GM19035 (cell line): ENCODE data around the gene FBXO42.

Experiments used
- ATAC-seq: cut with Tn5 transposase; IDR thresholded peaks from one replicate; pipeline ENCODE4 v1.9.1; 2021; ENCODE audit not compliant: unreplicated experiment

The FBXO42 gene

GRCh38 chr1:16326833-16327404 is 25.4 kb downstream of the FBXO42 start:
- ATAC-seq: no peak

GRCh38 chr1:16324456-16324890 is 27.8 kb downstream of the FBXO42 start:
- ATAC-seq: no peak

GRCh38 chr1:16321176-16321867 is 31.0 kb downstream of the FBXO42 start:
- ATAC-seq: no peak

- no peak for ATAC-seq
These were observed 33.7 kb downstream of the FBXO42 start for GRCh38 chr1:16318555-16318954.

GRCh38 chr1:16315437-16315836 is 36.8 kb downstream of the FBXO42 start:
- ATAC-seq: no peak

GRCh38 chr1:16307222-16307621 is 45.1 kb downstream of the FBXO42 start:
- no peak for ATAC-seq

- ATAC-seq: no peak
These were observed 49.3 kb downstream of the FBXO42 start for GRCh38 chr1:16302709-16303627.

- no peak for ATAC-seq
These were observed 51.8 kb downstream of the FBXO42 start for GRCh38 chr1:16300436-16300835.

GRCh38 chr1:16298653-16299052 is 53.6 kb downstream of the FBXO42 start:
- ATAC-seq: no peak

GRCh38 chr1:16296643-16297042 is 55.6 kb downstream of the FBXO42 start:
- ATAC-seq: no peak

GRCh38 chr1:16294219-16295212 is 57.8 kb downstream of the FBXO42 start:
- no peak for ATAC-seq

GRCh38 chr1:16293538-16293937 is 58.7 kb downstream of the FBXO42 start:
- ATAC-seq: no peak

- no peak for ATAC-seq
These were observed 59.5 kb downstream of the FBXO42 start for GRCh38 chr1:16292739-16293138.

GRCh38 chr1:16289959-16290358 is 62.3 kb downstream of the FBXO42 start:
- ATAC-seq: no peak

- ATAC-seq: no peak
These were observed 66.2 kb downstream of the FBXO42 start for GRCh38 chr1:16286122-16286521.

GRCh38 chr1:16281765-16282164 is 70.5 kb downstream of the FBXO42 start:
- ATAC-seq: no peak

GRCh38 chr1:16279186-16279585 is 73.1 kb downstream of the FBXO42 start:
- no peak for ATAC-seq

GRCh38 chr1:16276302-16277030 is 75.8 kb downstream of the FBXO42 start:
- ATAC-seq: no peak

GRCh38 chr1:16275591-16275990 is 76.7 kb downstream of the FBXO42 start:
- no peak for ATAC-seq

GRCh38 chr1:16267690-16268180 is 84.5 kb downstream of the FBXO42 start:
- no peak for ATAC-seq
